ENCODE results near the gene EIF1AY.

Gene EIF1AY

GRCh38 chrY:20558677-20559076 is 16.9 kb upstream of the EIF1AY start:
- Histone ChIP-seq H3K27me3 (ENCODE audit: insufficient read depth, low read length, poor library complexity, severe bottlenecking) (no peaks in the 10 kb centered on the region), H3K4me2 (ENCODE audit: low read depth, low read length, poor library complexity, severe bottlenecking) (no peak overlapping the region), H3K36me3 (ENCODE audit: insufficient read depth, low read length) (no peaks in the 10 kb centered on the region), H3K4me1 (ENCODE audit: insufficient read depth, low read length, poor library complexity, severe bottlenecking) (no peaks in the 10 kb centered on the region), H3K4me3 (ENCODE audit: low read length, poor library complexity, severe bottlenecking) (no peak overlapping the region), H3K9me2 (replicated peaks; ENCODE audit: low read depth, low read length) (no peaks in the 10 kb centered on the region), H2AFZ (ENCODE audit: low read length) (no peak overlapping the region), H3F3A (ENCODE audit: low read depth) (no peaks in the 10 kb centered on the region), H3K79me2 (ENCODE audit: insufficient read depth, low read length) (no peaks in the 10 kb centered on the region), H3K9ac (ENCODE audit: low read depth, low read length, poor library complexity, severe bottlenecking) (no peak overlapping the region), H3K9me3 (ENCODE audit: insufficient read depth, low read depth, low read length) (no peaks in the 10 kb centered on the region), H4K20me1 (ENCODE audit: insufficient read depth, low read length, poor library complexity, severe bottlenecking) (no peaks in the 10 kb centered on the region)
- TF ChIP-seq EZH2phosphoT487 (IDR thresholded peaks at IDR 0.05; ENCODE audit: borderline replicate concordance), result no peak

- Histone ChIP-seq H3K27me3 (ENCODE audit: insufficient read depth, low read length, poor library complexity, severe bottlenecking) (no peaks in the 10 kb centered on the region), H3K4me3 (ENCODE audit: low read length, poor library complexity, severe bottlenecking) (no peak overlapping the region), H3K9me3 (ENCODE audit: insufficient read depth, low read depth, low read length) (no peaks in the 10 kb centered on the region), H3K79me2 (ENCODE audit: insufficient read depth, low read length) (no peaks in the 10 kb centered on the region), H4K20me1 (ENCODE audit: insufficient read depth, low read length, poor library complexity, severe bottlenecking) (no peaks in the 10 kb centered on the region), H3K4me2 (ENCODE audit: low read depth, low read length, poor library complexity, severe bottlenecking) (no peak overlapping the region), H3K4me1 (ENCODE audit: insufficient read depth, low read length, poor library complexity, severe bottlenecking) (no peaks in the 10 kb centered on the region), H3F3A (ENCODE audit: low read depth) (no peaks in the 10 kb centered on the region), H3K9me2 (replicated peaks; ENCODE audit: low read depth, low read length) (no peaks in the 10 kb centered on the region), H3K36me3 (ENCODE audit: insufficient read depth, low read length) (no peaks in the 10 kb centered on the region), H3K9ac (ENCODE audit: low read depth, low read length, poor library complexity, severe bottlenecking) (no peak overlapping the region), H2AFZ (ENCODE audit: low read length) (no peak overlapping the region)
- TF ChIP-seq CTCF (conservative IDR thresholded peaks at IDR 0.05; ENCODE audit: low read length), result no peak
- no peak for TF ChIP-seq EZH2phosphoT487 (IDR thresholded peaks at IDR 0.05; ENCODE audit: borderline replicate concordance)
These were observed 15.6 kb upstream of the EIF1AY start for GRCh38 chrY:20559873-20560512.

GRCh38 chrY:20571306-20571705 is 4.3 kb upstream of the EIF1AY start:
- TF ChIP-seq EZH2phosphoT487 (IDR thresholded peaks at IDR 0.05; ENCODE audit: borderline replicate concordance), result no peak
- no peak for TF ChIP-seq CTCF (conservative IDR thresholded peaks at IDR 0.05; ENCODE audit: low read length)
- Histone ChIP-seq H2AFZ (ENCODE audit: low read length) (no peak overlapping the region), H3K27me3 (ENCODE audit: insufficient read depth, low read length, poor library complexity, severe bottlenecking) (no peaks in the 10 kb centered on the region), H4K20me1 (ENCODE audit: insufficient read depth, low read length, poor library complexity, severe bottlenecking) (no peaks in the 10 kb centered on the region), H3K4me1 (ENCODE audit: insufficient read depth, low read length, poor library complexity, severe bottlenecking) (no peaks in the 10 kb centered on the region), H3K4me2 (ENCODE audit: low read depth, low read length, poor library complexity, severe bottlenecking) (no peak overlapping the region), H3K79me2 (ENCODE audit: insufficient read depth, low read length) (no peaks in the 10 kb centered on the region), H3K9ac (ENCODE audit: low read depth, low read length, poor library complexity, severe bottlenecking) (no peak overlapping the region), H3F3A (ENCODE audit: low read depth) (no peaks in the 10 kb centered on the region), H3K9me3 (ENCODE audit: insufficient read depth, low read depth, low read length) (no peaks in the 10 kb centered on the region), H3K36me3 (ENCODE audit: insufficient read depth, low read length) (no peaks in the 10 kb centered on the region), H3K9me2 (replicated peaks; ENCODE audit: low read depth, low read length) (no peaks in the 10 kb centered on the region), H3K4me3 (ENCODE audit: low read length, poor library complexity, severe bottlenecking) (no peak overlapping the region)

- H3F3A ChIP-seq (ENCODE audit: low read depth), result no peaks in the 10 kb centered on the region
- H3K79me2 ChIP-seq (ENCODE audit: insufficient read depth, low read length), result no peaks in the 10 kb centered on the region
- no peak overlapping the region for H3K4me2 ChIP-seq (ENCODE audit: low read depth, low read length, poor library complexity, severe bottlenecking)
- H3K4me3 ChIP-seq (ENCODE audit: low read length, poor library complexity, severe bottlenecking), result no peak overlapping the region
- H4K20me1 ChIP-seq (ENCODE audit: insufficient read depth, low read length, poor library complexity, severe bottlenecking), result no peaks in the 10 kb centered on the region
- H3K27me3 ChIP-seq (ENCODE audit: insufficient read depth, low read length, poor library complexity, severe bottlenecking), result no peaks in the 10 kb centered on the region
- H3K9ac ChIP-seq (ENCODE audit: low read depth, low read length, poor library complexity, severe bottlenecking), result no peak overlapping the region
- no peaks in the 10 kb centered on the region for H3K9me2 ChIP-seq (replicated peaks; ENCODE audit: low read depth, low read length)
- H2AFZ ChIP-seq (ENCODE audit: low read length), result no peak overlapping the region
- H3K36me3 ChIP-seq (ENCODE audit: insufficient read depth, low read length), result no peaks in the 10 kb centered on the region
- TF ChIP-seq EZH2phosphoT487 (IDR thresholded peaks at IDR 0.05; ENCODE audit: borderline replicate concordance) (no peak), CTCF (conservative IDR thresholded peaks at IDR 0.05; ENCODE audit: low read length) (no peak)
- H3K9me3 ChIP-seq (ENCODE audit: insufficient read depth, low read depth, low read length), result no peaks in the 10 kb centered on the region
- no peaks in the 10 kb centered on the region for H3K4me1 ChIP-seq (ENCODE audit: insufficient read depth, low read length, poor library complexity, severe bottlenecking)
These were observed 930 bp downstream of the EIF1AY start for GRCh38 chrY:20576506-20576905.
